ENCODE data around the gene ZNF598. TPM values are rescaled to one million over a fixed set of nuclear protein-coding genes. Genes with fewer than 3 reads are reported as not detected.
A peak's percentile ranks its signal among the peaks of the same experiment; 100 is the strongest.

ZNF598 gene
- total and polyA plus RNA-seq, 4 experiments from 2014 or later = 3.1 to 49.8 (median 29.3) TPM

GRCh38 chr16:2045965-2046892 lies 36.6 kb upstream of the ZNF598 start:
- H3K9me3 ChIP-seq (ENCODE audit: control insufficient read depth in 1 of 2, low read length in 2 of 2) = no peaks in the 10 kb centered on the region
- no peak overlapping the region for H3K4me3 ChIP-seq (ENCODE audit: low read length in 2 of 2)
- ChIA-PET POLR2A (ENCODE audit: partially characterized antibody) (interaction anchor here (1.1 to 3.5 kb wide), 3 partner anchors 19 to 109 kb away, joined by 5 to 38 read pairs (median 12); partner anchors contain the start of genes RPS2 and TRAF7), CTCF (ENCODE audit: partially characterized antibody) (interaction anchor here (0.5 to 1.2 kb wide), 2 partner anchors 24 to 94 kb away, joined by 4 to 5 read pairs; no protein-coding TSS in a partner anchor)
- Mint-ChIP-seq H3K4me3 (peak overlapping the region; percentile 12 to 96 (median 93)), H3K27me3 (no peaks in the 10 kb centered on the region), H3K9me3 (no peaks in the 10 kb centered on the region), H3K27ac (peak overlapping the region in 1 of 7 donors; percentile 58), H3K36me3 (peaks cover 0 to 5% of the 10 kb centered on the region in 2 donors), H3K4me1 (peaks cover 11 to 27% (median 17%) of the 10 kb centered on the region in 4 donors)
- H3K27ac ChIP-seq (ENCODE audit: low read depth, low read length) = no peak overlapping the region
- intact Hi-C loops (cut with micrococcal nuclease) = loop anchor here (2.0 to 5.0 kb wide), 2 partner anchors 23 to 39 kb away; partner anchors contain the start of gene ZNF598
- peaks cover 24% of the 10 kb centered on the region for H3K4me1 ChIP-seq (ENCODE audit: insufficient read depth, low read length)
- no peak for DNase-seq
- H3K27me3 ChIP-seq (ENCODE audit: insufficient read depth, low read length) = no peaks in the 10 kb centered on the region
- H3K36me3 ChIP-seq (ENCODE audit: insufficient read depth, low read length) = peaks cover 4% of the 10 kb centered on the region

- peaks cover 0 to 5% of the 10 kb centered on the region in 2 donors for H3K36me3 Mint-ChIP-seq
- Histone ChIP-seq H3K36me3 (ENCODE audit: insufficient read depth, low read length) (no peaks in the 10 kb centered on the region), H3K9me3 (ENCODE audit: control insufficient read depth in 1 of 2, low read length in 2 of 2) (no peaks in the 10 kb centered on the region), H3K4me3 (ENCODE audit: low read length in 2 of 2) (no peak overlapping the region), H3K27me3 (ENCODE audit: insufficient read depth, low read length) (no peaks in the 10 kb centered on the region), H3K4me1 (ENCODE audit: insufficient read depth, low read length) (peaks cover 24% of the 10 kb centered on the region), H3K27ac (ENCODE audit: low read depth, low read length) (no peak overlapping the region)
- no peak overlapping the region for H3K4me3 Mint-ChIP-seq
- H3K9me3 Mint-ChIP-seq = no peaks in the 10 kb centered on the region
- peaks cover 11 to 27% (median 17%) of the 10 kb centered on the region in 4 donors for H3K4me1 Mint-ChIP-seq
- H3K27ac Mint-ChIP-seq = no peak overlapping the region
- no peaks in the 10 kb centered on the region for H3K27me3 Mint-ChIP-seq
- CTCF ChIA-PET (ENCODE audit: partially characterized antibody) = no interaction called here
- DNase-seq = no peak
- intact Hi-C loops (cut with micrococcal nuclease) = no loop called here
- POLR2A ChIA-PET (ENCODE audit: partially characterized antibody) = no interaction called here
Observed at GRCh38 chr16:2044541-2044940, 34.9 kb upstream of the ZNF598 start.

- POLR2A ChIA-PET (ENCODE audit: partially characterized antibody) = no interaction called here
- no peak overlapping the region for H3K4me3 Mint-ChIP-seq
- no peak overlapping the region for H3K27ac Mint-ChIP-seq
- H3K4me1 Mint-ChIP-seq = peaks cover 11 to 21% (median 16%) of the 10 kb centered on the region in 4 donors
- Histone ChIP-seq H3K36me3 (ENCODE audit: insufficient read depth, low read length) (no peaks in the 10 kb centered on the region), H3K27ac (ENCODE audit: low read depth, low read length) (no peak overlapping the region), H3K9me3 (ENCODE audit: control insufficient read depth in 1 of 2, low read length in 2 of 2) (no peaks in the 10 kb centered on the region), H3K27me3 (ENCODE audit: insufficient read depth, low read length) (no peaks in the 10 kb centered on the region), H3K4me3 (ENCODE audit: low read length in 2 of 2) (no peak overlapping the region), H3K4me1 (ENCODE audit: insufficient read depth, low read length) (peaks cover 19% of the 10 kb centered on the region)
- DNase-seq = no peak
- no peaks in the 10 kb centered on the region for H3K9me3 Mint-ChIP-seq
- intact Hi-C loops (cut with micrococcal nuclease) = no loop called here
- no peaks in the 10 kb centered on the region for H3K27me3 Mint-ChIP-seq
- H3K36me3 Mint-ChIP-seq = peaks cover 0 to 5% of the 10 kb centered on the region in 2 donors
- CTCF ChIA-PET (ENCODE audit: partially characterized antibody) = no interaction called here
Observed at GRCh38 chr16:2043667-2044451, 34.2 kb upstream of the ZNF598 start.

DNA sequence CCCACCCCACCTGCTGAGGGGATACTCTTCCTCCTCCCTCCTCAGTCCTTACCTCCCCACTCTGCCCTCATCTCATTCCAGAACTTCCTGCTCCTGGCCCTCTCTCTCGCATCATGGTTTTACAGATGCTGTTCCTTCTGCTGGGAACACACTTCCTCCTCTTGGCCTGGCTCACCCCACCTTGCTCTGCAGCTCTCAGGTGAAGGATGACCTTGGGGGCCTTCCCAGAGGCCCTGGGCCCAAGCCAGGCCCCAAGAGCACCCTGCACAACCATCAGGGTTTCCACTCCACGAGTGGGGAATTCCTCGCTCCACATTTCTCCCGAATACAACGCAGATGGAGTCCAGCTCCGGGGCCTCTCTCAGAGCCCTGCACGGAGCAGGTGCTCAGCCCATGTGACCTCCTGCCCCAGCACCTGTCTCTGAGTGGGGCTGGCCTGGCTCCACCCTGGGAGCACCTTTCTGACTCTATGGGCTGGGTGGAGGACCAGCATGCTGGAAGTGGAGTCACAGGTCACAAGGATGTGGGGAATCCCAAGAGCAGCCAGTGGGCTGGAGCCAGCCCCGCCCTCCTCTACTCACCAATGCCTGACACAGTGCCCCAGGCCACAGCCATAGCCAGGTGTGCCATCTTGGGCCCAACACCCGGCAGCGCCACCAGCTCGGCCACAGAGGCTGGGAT lies 33.5 kb upstream of the ZNF598 start:
- no peak for DNase-seq
- no peak overlapping the region for H3K27ac ChIP-seq (ENCODE audit: low read depth, low read length)
- Mint-ChIP-seq H3K27ac (no peak overlapping the region), H3K4me3 (no peak overlapping the region), H3K9me3 (no peaks in the 10 kb centered on the region), H3K27me3 (no peaks in the 10 kb centered on the region), H3K36me3 (peaks cover 0 to 2% of the 10 kb centered on the region in 2 donors), H3K4me1 (peaks cover 5 to 14% (median 10%) of the 10 kb centered on the region in 4 donors)
- H3K9me3 ChIP-seq (ENCODE audit: control insufficient read depth in 1 of 2, low read length in 2 of 2) = no peaks in the 10 kb centered on the region
- peaks cover 13% of the 10 kb centered on the region for H3K4me1 ChIP-seq (ENCODE audit: insufficient read depth, low read length)
- H3K36me3 ChIP-seq (ENCODE audit: insufficient read depth, low read length) = no peaks in the 10 kb centered on the region
- intact Hi-C loops (cut with micrococcal nuclease) = no loop called here
- H3K27me3 ChIP-seq (ENCODE audit: insufficient read depth, low read length) = no peaks in the 10 kb centered on the region
- ChIA-PET CTCF (ENCODE audit: partially characterized antibody) (no interaction called here), POLR2A (ENCODE audit: partially characterized antibody) (no interaction called here)
- no peak overlapping the region for H3K4me3 ChIP-seq (ENCODE audit: low read length in 2 of 2)

DNA sequence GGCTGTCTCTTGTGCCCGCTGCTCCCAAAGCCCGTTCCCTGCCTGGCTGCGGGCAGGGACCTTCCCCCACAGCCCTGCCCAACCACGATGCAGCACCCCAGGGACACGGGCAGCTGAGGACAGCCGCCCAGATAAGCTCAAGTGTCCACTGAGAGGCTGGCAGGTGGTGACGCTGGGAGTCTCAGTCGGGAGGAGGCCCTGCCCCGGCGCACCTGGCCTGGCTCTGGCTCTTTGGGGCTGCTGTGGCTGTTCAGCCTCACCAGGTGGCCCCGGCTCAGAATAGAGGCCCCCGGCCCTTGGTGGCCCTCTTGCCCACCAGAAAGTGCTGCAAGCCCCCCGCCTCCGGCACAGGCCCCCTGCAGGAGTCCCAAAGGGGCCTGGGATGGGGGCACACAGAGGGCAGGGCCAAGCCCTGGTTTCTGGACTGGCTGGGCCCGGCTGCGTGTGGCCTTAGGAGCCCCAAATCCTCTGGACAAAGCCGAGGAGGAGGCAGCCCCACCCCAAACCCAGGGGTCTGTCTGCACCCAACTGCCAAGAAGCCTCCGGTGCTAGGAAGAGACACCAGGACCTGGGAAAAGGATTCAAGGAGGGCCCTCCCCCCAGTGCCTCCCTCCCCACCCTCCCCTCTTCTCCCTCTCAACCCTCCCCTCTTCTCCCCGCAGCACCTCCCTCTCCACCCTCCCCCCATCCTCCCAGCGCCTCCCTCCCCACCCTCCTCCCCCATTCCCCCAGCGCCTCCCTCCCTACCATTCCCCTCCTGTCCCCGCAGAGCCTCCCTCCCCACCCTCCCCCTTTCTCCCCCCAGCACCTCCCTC lies 32.8 kb upstream of the ZNF598 start:
- intact Hi-C loops (cut with micrococcal nuclease) = no loop called here
- DNase-seq = no peak
- no peak overlapping the region for H3K4me3 Mint-ChIP-seq

GRCh38 chr16:2040787-2041522 lies 31.3 kb upstream of the ZNF598 start:
- no peak overlapping the region for H3K4me3 Mint-ChIP-seq
- POLR2A ChIA-PET (ENCODE audit: partially characterized antibody) = interaction anchor here (0.7 to 1.2 kb wide), 2 partner anchors 114 to 544 kb away, joined by 3 read pairs; partner anchors contain the start of gene TRAF7
- H3K36me3 Mint-ChIP-seq = no peaks in the 10 kb centered on the region
- Histone ChIP-seq H3K9me3 (ENCODE audit: control insufficient read depth in 1 of 2, low read length in 2 of 2) (no peaks in the 10 kb centered on the region), H3K4me1 (ENCODE audit: insufficient read depth, low read length) (no peaks in the 10 kb centered on the region), H3K4me3 (ENCODE audit: low read length in 2 of 2) (no peak overlapping the region), H3K27me3 (ENCODE audit: insufficient read depth, low read length) (no peaks in the 10 kb centered on the region), H3K36me3 (ENCODE audit: insufficient read depth, low read length) (no peaks in the 10 kb centered on the region), H3K27ac (ENCODE audit: low read depth, low read length) (no peak overlapping the region)
- peaks cover 0 to 1% (median 0%) of the 10 kb centered on the region in 4 donors for H3K4me1 Mint-ChIP-seq
- H3K27me3 Mint-ChIP-seq = no peaks in the 10 kb centered on the region
- CTCF ChIA-PET (ENCODE audit: partially characterized antibody) = interaction anchor here (1.5 kb wide), 1 partner anchor 99 kb away, joined by 5 read pairs; no protein-coding TSS in a partner anchor
- no peaks in the 10 kb centered on the region for H3K9me3 Mint-ChIP-seq
- H3K27ac Mint-ChIP-seq = no peak overlapping the region
- intact Hi-C loops (cut with micrococcal nuclease) = no loop called here
- no peak for DNase-seq

More for the DNA sequence above, 32.8 kb upstream of the ZNF598 start:
- Mint-ChIP-seq H3K36me3 (peaks cover 0 to 2% of the 10 kb centered on the region in 2 donors), H3K27ac (no peak overlapping the region), H3K9me3 (no peaks in the 10 kb centered on the region), H3K4me1 (peaks cover 5 to 13% (median 9%) of the 10 kb centered on the region in 4 donors), H3K27me3 (no peaks in the 10 kb centered on the region)
- ChIA-PET POLR2A (ENCODE audit: partially characterized antibody) (interaction anchor here (1.2 kb wide), 1 partner anchor 113 kb away, joined by 3 read pairs; the partner anchor contains the start of gene TRAF7), CTCF (ENCODE audit: partially characterized antibody) (interaction anchor here (1.5 kb wide), 1 partner anchor 98 kb away, joined by 5 read pairs; no protein-coding TSS in a partner anchor)
- no peak overlapping the region for H3K27ac ChIP-seq (ENCODE audit: low read depth, low read length)
- peaks cover 13% of the 10 kb centered on the region for H3K4me1 ChIP-seq (ENCODE audit: insufficient read depth, low read length)
- H3K4me3 ChIP-seq (ENCODE audit: low read length in 2 of 2) = no peak overlapping the region
- H3K36me3 ChIP-seq (ENCODE audit: insufficient read depth, low read length) = no peaks in the 10 kb centered on the region
- H3K9me3 ChIP-seq (ENCODE audit: control insufficient read depth in 1 of 2, low read length in 2 of 2) = no peaks in the 10 kb centered on the region
- no peaks in the 10 kb centered on the region for H3K27me3 ChIP-seq (ENCODE audit: insufficient read depth, low read length)

All from CD4-positive, alpha-beta memory T cell (primary cell).